HCT116 (cell line): Measurements from ENCODE around the gene SLC17A8. TPM values are rescaled to one million over a fixed set of nuclear protein-coding genes. Genes with fewer than 3 reads are reported as not detected.

Experiments
- ATAC-seq: fragments of 200-7000 bp; cut with Tn5 transposase; 2 replicates; pipeline ENCODE4 v1.9.1; 2020; ENCODE audit warnings: mild to moderate bottlenecking, moderate library complexity
- BruUV-seq: library from RNA; stranded (reverse); fragments of 400-500 nt; replicated peaks from 2 replicates; lab custom pipeline; 2021; lab: Mats Ljungman, UMichigan
- CTCF ChIA-PET: fragments of 300-600 bp; sonication (Branson Sonifier 250); formaldehyde crosslinking; loops from one replicate; lab custom pipeline; 2021; ENCODE audit warnings: antibody characterized with exemption; lab: Charles Lee
- POLR2A ChIA-PET: fragments of 300-600, 350-600 bp; sonication (Branson Sonifier 250); formaldehyde crosslinking; loops from one replicate; lab custom pipeline; 2021; ENCODE audit warnings: antibody characterized with exemption; lab: Charles Lee
- RAD21 ChIA-PET, 2 experiments: fragments of 300-600 bp; sonication (Branson Sonifier 250); formaldehyde crosslinking; loops; one replicate each; lab custom pipeline; 2023; ENCODE audit warnings: low total read pairs in 2 of 2; ENCODE audit not compliant: uncharacterized antibody in 2 of 2, unreplicated experiment in 2 of 2, low non-redundant PET in 1 of 2; lab: Charles Lee
- DNase-seq: peaks from one replicate; pipeline ENCODE4 v3.0.0-alpha.2; 2010; ENCODE audit warnings: low read depth, low spot score
- H2AFZ ChIP-seq: fragments of 200-600 bp; shearing (Covaris generic), sonication (generic); 2 replicates; pipeline ENCODE4 v1.6.1; 2017; ENCODE audit warnings: low read depth, mixed run types, mixed read lengths, antibody characterized with exemption, low read length; ENCODE audit not compliant: poor library complexity, severe bottlenecking
- H3K27ac ChIP-seq: 2 replicates; pipeline ENCODE4 v1.5.1; 2012; ENCODE audit warnings: low read depth, low read length
- H3K27me3 ChIP-seq: fragments of 200-600 bp; sonication (generic); 2 replicates; pipeline ENCODE4 v1.6.1; 2016; ENCODE audit warnings: mixed run types, low read length, mixed read lengths; ENCODE audit not compliant: insufficient read depth
- H3K36me3 ChIP-seq, 2 experiments: fragments of 200-500 bp in 1 of 2; fragments of 200-600 bp in 1 of 2; sonication (Bioruptor generic) in 1 of 2; sonication (generic) in 1 of 2; 2 replicates each; pipeline versions ENCODE4 v1.5.1 to v1.6.1; 2014 to 2016; ENCODE audit warnings: low read length in 2 of 2, inconsistent platforms in 1 of 2, mixed read lengths in 1 of 2, mixed run types in 1 of 2; ENCODE audit not compliant: insufficient read depth in 2 of 2, control insufficient read depth in 1 of 2
- H3K4me1 ChIP-seq, 2 experiments: fragments of 200-600 bp in 1 of 2; sonication (generic) in 1 of 2; 2 replicates each; pipeline versions ENCODE4 v1.5.1 to v1.6.1; 2012 to 2017; ENCODE audit warnings: low read length in 2 of 2, inconsistent platforms in 1 of 2, mild to moderate bottlenecking in 1 of 2, mixed read lengths in 1 of 2, mixed run types in 1 of 2, moderate library complexity in 1 of 2; ENCODE audit not compliant: insufficient read depth in 2 of 2, control insufficient read depth in 1 of 2
- H3K4me2 ChIP-seq: fragments of 200-600 bp; sonication (generic); 2 replicates; pipeline ENCODE4 v1.6.1; 2017; ENCODE audit warnings: mixed run types, low read length, mixed read lengths
- H3K4me3 ChIP-seq, 2 experiments: fragments of 200-600 bp in 1 of 2; sonication (generic) in 1 of 2; replicated peaks in 1 of 2; 2 replicates each; pipeline ENCODE4 v1.5.1; 2011 to 2016; ENCODE audit warnings: low read length in 2 of 2, control low read depth in 1 of 2, low read depth in 1 of 2, mild to moderate bottlenecking in 1 of 2, mixed read lengths in 1 of 2, mixed run types in 1 of 2
- H3K79me2 ChIP-seq: fragments of 200-600 bp; sonication (generic); 2 replicates; pipeline ENCODE4 v1.6.1; 2017; ENCODE audit warnings: mild to moderate bottlenecking, mixed run types, low read length, moderate library complexity, mixed read lengths; ENCODE audit not compliant: insufficient read depth
- H3K9ac ChIP-seq: fragments of 200-600 bp; sonication (generic); 2 replicates; pipeline ENCODE4 v1.6.1; 2016; ENCODE audit warnings: low read length, mixed read lengths
- H3K9me2 ChIP-seq: fragments of 200-600 bp; sonication (generic), shearing (Covaris generic); 2 replicates; pipeline ENCODE4 v1.6.1; 2017; ENCODE audit warnings: mixed run types, mild to moderate bottlenecking, moderate library complexity; ENCODE audit not compliant: insufficient read depth
- H3K9me3 ChIP-seq, 2 experiments: fragments of 200-500 bp in 1 of 2; fragments of 200-600 bp in 1 of 2; sonication (Bioruptor generic) in 1 of 2; sonication (generic) in 1 of 2; 2 replicates each; pipeline ENCODE4 v1.6.1; 2014 to 2017; ENCODE audit warnings: low read length in 2 of 2, mixed read lengths in 2 of 2, inconsistent platforms in 1 of 2, low read depth in 1 of 2, mild to moderate bottlenecking in 1 of 2, mixed run types in 1 of 2, moderate library complexity in 1 of 2; ENCODE audit not compliant: control insufficient read depth in 1 of 2, insufficient read depth in 1 of 2
- H4K20me1 ChIP-seq: fragments of 200-600 bp; sonication (generic), shearing (Covaris generic); 2 replicates; pipeline ENCODE4 v1.6.1; 2017; ENCODE audit warnings: mixed run types, mild to moderate bottlenecking, moderate library complexity; ENCODE audit not compliant: insufficient read depth
- CBX3 ChIP-seq: IDR thresholded peaks from 2 replicates; pipeline ENCODE4 v1.6.1; 2012; ENCODE audit warnings: low read depth
- FOSL1 ChIP-seq: IDR thresholded peaks from 2 replicates; pipeline ENCODE4 v1.6.1; 2012; ENCODE audit warnings: low read depth
- JUND ChIP-seq: IDR thresholded peaks from 2 replicates; pipeline ENCODE4 v1.6.1; 2012
- POLR2A ChIP-seq: IDR thresholded peaks from 2 replicates; pipeline ENCODE4 v1.7.0; 2011; ENCODE audit warnings: borderline replicate concordance; ENCODE audit not compliant: insufficient read depth, insufficient read length; ENCODE audit errors: extremely low read depth
- RAD21 ChIP-seq: IDR thresholded peaks from 2 replicates; pipeline ENCODE4 v1.6.1; 2012; ENCODE audit warnings: low read depth, mild to moderate bottlenecking
- SRF ChIP-seq: IDR thresholded peaks from 2 replicates; pipeline ENCODE4 v1.6.1; 2012; ENCODE audit warnings: low read depth
- TCF7L2 ChIP-seq: IDR thresholded peaks from 2 replicates; pipeline ENCODE4 v1.7.0; 2011; ENCODE audit warnings: borderline replicate concordance, inconsistent platforms; ENCODE audit not compliant: insufficient read depth, insufficient read length; ENCODE audit errors: extremely low read depth
- ZNF274 ChIP-seq: fragments of 200-500 bp; sonication (Bioruptor generic); IDR thresholded peaks from 2 replicates; pipeline ENCODE4 v1.6.1; 2014; ENCODE audit warnings: mild to moderate bottlenecking, low read depth, low read length, inconsistent platforms
- intact Hi-C: fragments of 100-400 bp; cut with micrococcal nuclease; formaldehyde crosslinking; loops from 2 replicates; pipeline ENCODE4 v1.10.0; 2022
- total RNA-seq: library from RNA; stranded (reverse); gene quantifications from one replicate; pipeline ENCODE4 v1.2.1, GENCODE V29; 2021; ENCODE audit not compliant: unreplicated experiment
- TF ChIP-seq, protein P1 (sequence below): IDR thresholded peaks from 2 replicates; pipeline ENCODE4 v1.6.1; 2011; ENCODE audit warnings: mild to moderate bottlenecking, low read length, moderate library complexity; ENCODE audit not compliant: insufficient replicate concordance; ENCODE audit errors: extremely low read depth
- TF ChIP-seq, protein P2 (sequence below): IDR thresholded peaks from 2 replicates; pipeline ENCODE4 v1.6.1; 2012
- TF ChIP-seq, protein P3 (sequence below): IDR thresholded peaks from 2 replicates; pipeline ENCODE4 v1.6.1; 2012
- TF ChIP-seq, protein P4 (sequence below): IDR thresholded peaks from 2 replicates; pipeline ENCODE4 v1.6.1; 2012; ENCODE audit warnings: low read depth

SLC17A8 gene
- total RNA-seq, 1 experiment from 2014 or later, result not detected

DNA sequence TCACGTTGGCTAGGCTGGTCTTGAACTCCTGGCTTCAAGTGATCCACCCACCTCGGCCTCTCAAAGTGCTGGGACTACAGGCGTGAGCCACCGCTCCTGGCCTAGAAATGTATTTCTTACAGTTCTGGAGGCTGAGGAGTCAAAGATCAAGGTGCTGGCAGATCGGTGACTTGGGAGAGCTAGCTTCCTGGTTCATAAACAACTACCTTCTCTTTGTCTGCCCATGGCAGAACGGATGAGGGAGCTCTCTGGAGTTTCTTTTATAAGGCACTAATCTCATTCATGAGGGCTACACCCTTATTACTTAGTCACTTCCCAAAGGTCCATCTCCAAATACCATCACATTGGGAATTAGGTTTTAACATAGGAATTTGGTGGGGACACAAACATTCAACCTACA is 38.9 kb downstream of the SLC17A8 start:
- H3K4me3 ChIP-seq, result no peak overlapping the region
- BruUV-seq, result no TSS peak
- no peak overlapping the region for H2AFZ ChIP-seq
- CTCF ChIA-PET, result interaction anchor here (2.7 kb wide), 1 partner anchor 9 kb away, joined by 15 read pairs; no protein-coding TSS in a partner anchor
- no peaks in the 10 kb centered on the region for H3K4me1 ChIP-seq
- H3K79me2 ChIP-seq, result no peaks in the 10 kb centered on the region
- no peak for DNase-seq
- no peaks in the 10 kb centered on the region for H3K9me3 ChIP-seq
- H3K9ac ChIP-seq, result no peak overlapping the region
- no peaks in the 10 kb centered on the region for H4K20me1 ChIP-seq
- H3K9me2 ChIP-seq, result no peaks in the 10 kb centered on the region
- POLR2A ChIA-PET, result no interaction called here
- H3K36me3 ChIP-seq, result no peaks in the 10 kb centered on the region
- H3K27ac ChIP-seq, result no peak overlapping the region
- H3K27me3 ChIP-seq, result no peaks in the 10 kb centered on the region
- RAD21 ChIA-PET, result interaction anchor here in 1 of 2 experiments (0.8 kb wide), 1 partner anchor 9 kb away, joined by 4 read pairs; no protein-coding TSS in a partner anchor
- H3K4me2 ChIP-seq, result no peak overlapping the region
- intact Hi-C loops, result no loop called here
- no peak for ATAC-seq
- TF ChIP-seq SRF, result no peak
- TF ChIP-seq JUND, result no peak
- TF ChIP-seq, protein P1, sequence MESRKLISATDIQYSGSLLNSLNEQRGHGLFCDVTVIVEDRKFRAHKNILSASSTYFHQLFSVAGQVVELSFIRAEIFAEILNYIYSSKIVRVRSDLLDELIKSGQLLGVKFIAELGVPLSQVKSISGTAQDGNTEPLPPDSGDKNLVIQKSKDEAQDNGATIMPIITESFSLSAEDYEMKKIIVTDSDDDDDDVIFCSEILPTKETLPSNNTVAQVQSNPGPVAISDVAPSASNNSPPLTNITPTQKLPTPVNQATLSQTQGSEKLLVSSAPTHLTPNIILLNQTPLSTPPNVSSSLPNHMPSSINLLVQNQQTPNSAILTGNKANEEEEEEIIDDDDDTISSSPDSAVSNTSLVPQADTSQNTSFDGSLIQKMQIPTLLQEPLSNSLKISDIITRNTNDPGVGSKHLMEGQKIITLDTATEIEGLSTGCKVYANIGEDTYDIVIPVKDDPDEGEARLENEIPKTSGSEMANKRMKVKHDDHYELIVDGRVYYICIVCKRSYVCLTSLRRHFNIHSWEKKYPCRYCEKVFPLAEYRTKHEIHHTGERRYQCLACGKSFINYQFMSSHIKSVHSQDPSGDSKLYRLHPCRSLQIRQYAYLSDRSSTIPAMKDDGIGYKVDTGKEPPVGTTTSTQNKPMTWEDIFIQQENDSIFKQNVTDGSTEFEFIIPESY, result no peak

DNA sequence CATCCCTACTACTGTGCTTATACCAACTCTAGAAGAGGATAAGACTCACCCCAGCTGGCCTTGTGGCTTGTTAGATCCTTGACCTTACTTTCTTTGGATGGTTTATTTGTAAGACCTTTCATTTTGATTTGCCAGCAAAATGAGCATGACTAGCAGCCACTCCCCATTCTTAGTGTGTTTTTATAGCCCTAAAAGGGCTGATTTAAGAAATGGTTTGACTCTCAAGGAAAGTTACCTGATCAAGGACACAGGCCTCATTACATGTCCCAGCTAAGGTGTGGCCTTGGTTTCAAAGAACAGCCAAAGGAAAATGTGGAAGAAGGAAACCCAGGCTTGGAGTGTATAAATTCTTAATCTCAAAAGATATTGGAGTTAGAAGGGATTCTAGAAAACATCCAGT is 41.4 kb downstream of the SLC17A8 start:
- intact Hi-C loops, result no loop called here
- no peak for ATAC-seq
- ChIA-PET POLR2A (no interaction called here), RAD21 (no interaction called here), CTCF (no interaction called here)
- DNase-seq, result no peak
- H3K4me1 ChIP-seq, result peaks cover 3 to 5% of the 10 kb centered on the region in 2 experiments; a peak in 3 of 4 replicates
- no peaks in the 10 kb centered on the region for H4K20me1 ChIP-seq
- BruUV-seq, result no TSS peak
- H3K9me2 ChIP-seq, result no peaks in the 10 kb centered on the region
- H3K27me3 ChIP-seq, result no peaks in the 10 kb centered on the region
- H2AFZ ChIP-seq, result no peak overlapping the region
- H3K79me2 ChIP-seq, result no peaks in the 10 kb centered on the region
- H3K4me3 ChIP-seq, result no peak overlapping the region
- H3K4me2 ChIP-seq, result no peak overlapping the region
- H3K36me3 ChIP-seq, result no peaks in the 10 kb centered on the region
- H3K9ac ChIP-seq, result no peak overlapping the region
- H3K27ac ChIP-seq, result no peak overlapping the region
- no peaks in the 10 kb centered on the region for H3K9me3 ChIP-seq
- TF ChIP-seq ZNF274 (no peak), POLR2A (no peak), FOSL1 (no peak), JUND (no peak), CBX3 (no peak), RAD21 (no peak), TCF7L2 (no peak)
- TF ChIP-seq, protein P2, sequence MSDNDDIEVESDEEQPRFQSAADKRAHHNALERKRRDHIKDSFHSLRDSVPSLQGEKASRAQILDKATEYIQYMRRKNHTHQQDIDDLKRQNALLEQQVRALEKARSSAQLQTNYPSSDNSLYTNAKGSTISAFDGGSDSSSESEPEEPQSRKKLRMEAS, result no peak
- TF ChIP-seq, protein P1, result no peak
- TF ChIP-seq, protein P3, sequence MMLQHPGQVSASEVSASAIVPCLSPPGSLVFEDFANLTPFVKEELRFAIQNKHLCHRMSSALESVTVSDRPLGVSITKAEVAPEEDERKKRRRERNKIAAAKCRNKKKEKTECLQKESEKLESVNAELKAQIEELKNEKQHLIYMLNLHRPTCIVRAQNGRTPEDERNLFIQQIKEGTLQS, result no peak
- TF ChIP-seq, protein P4, sequence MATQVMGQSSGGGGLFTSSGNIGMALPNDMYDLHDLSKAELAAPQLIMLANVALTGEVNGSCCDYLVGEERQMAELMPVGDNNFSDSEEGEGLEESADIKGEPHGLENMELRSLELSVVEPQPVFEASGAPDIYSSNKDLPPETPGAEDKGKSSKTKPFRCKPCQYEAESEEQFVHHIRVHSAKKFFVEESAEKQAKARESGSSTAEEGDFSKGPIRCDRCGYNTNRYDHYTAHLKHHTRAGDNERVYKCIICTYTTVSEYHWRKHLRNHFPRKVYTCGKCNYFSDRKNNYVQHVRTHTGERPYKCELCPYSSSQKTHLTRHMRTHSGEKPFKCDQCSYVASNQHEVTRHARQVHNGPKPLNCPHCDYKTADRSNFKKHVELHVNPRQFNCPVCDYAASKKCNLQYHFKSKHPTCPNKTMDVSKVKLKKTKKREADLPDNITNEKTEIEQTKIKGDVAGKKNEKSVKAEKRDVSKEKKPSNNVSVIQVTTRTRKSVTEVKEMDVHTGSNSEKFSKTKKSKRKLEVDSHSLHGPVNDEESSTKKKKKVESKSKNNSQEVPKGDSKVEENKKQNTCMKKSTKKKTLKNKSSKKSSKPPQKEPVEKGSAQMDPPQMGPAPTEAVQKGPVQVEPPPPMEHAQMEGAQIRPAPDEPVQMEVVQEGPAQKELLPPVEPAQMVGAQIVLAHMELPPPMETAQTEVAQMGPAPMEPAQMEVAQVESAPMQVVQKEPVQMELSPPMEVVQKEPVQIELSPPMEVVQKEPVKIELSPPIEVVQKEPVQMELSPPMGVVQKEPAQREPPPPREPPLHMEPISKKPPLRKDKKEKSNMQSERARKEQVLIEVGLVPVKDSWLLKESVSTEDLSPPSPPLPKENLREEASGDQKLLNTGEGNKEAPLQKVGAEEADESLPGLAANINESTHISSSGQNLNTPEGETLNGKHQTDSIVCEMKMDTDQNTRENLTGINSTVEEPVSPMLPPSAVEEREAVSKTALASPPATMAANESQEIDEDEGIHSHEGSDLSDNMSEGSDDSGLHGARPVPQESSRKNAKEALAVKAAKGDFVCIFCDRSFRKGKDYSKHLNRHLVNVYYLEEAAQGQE, result no peak
